Measurements from ENCODE around the gene POLR2F. TPM values are rescaled to one million over a fixed set of nuclear protein-coding genes. Genes with fewer than 3 reads are reported as not detected.

Gene POLR2F
- total and polyA plus RNA-seq, 4 donors = 21.4 to 152 (median 56.3) TPM

GRCh38 chr22:37986371-37986770 lies 32.9 kb downstream of the POLR2F start:
- 92% methylated on average over 7 of the region's 7 CpGs for WGBS
- Histone ChIP-seq H3K27ac (ENCODE audit: low read depth in 1 of 2, low read length in 2 of 2) (no peak overlapping the region), H3K9ac (ENCODE audit: low read depth in 1 of 2, low read length in 2 of 2) (no peak overlapping the region), H3K4me3 (ENCODE audit: low read depth in 1 of 3, low read length in 3 of 3) (no peak overlapping the region), H3K36me3 (ENCODE audit: control insufficient read depth in 4 of 4, insufficient read depth in 3 of 4, low read depth in 1 of 4, low read length in 3 of 4) (no peaks in the 10 kb centered on the region), H3K27me3 (ENCODE audit: control insufficient read depth in 4 of 4, insufficient read depth in 4 of 4, low read length in 3 of 4) (no peaks in the 10 kb centered on the region), H3K4me1 (ENCODE audit: control insufficient read depth in 4 of 4, insufficient read depth in 4 of 4, low read length in 3 of 4) (peaks cover 3 to 16% (median 12%) of the 10 kb centered on the region in 4 donors), H3K9me3 (ENCODE audit: control insufficient read depth in 4 of 4, low read length in 3 of 4) (no peaks in the 10 kb centered on the region)
- TF ChIP-seq HNF4G (IDR thresholded peaks at IDR 0.05) (no peak), RAD21 (IDR thresholded peaks at IDR 0.05) (no peak), ATF3 (IDR thresholded peaks at IDR 0.05) (no peak), REST (IDR thresholded peaks at IDR 0.05) (no peak), HNF4A (conservative IDR thresholded peaks at IDR 0.05) (no peak), FOXA2 (IDR thresholded peaks at IDR 0.05) (no peak), YY1 (IDR thresholded peaks at IDR 0.05) (no peak), TAF1 (conservative IDR thresholded peaks at IDR 0.05) (no peak), SP1 (IDR thresholded peaks at IDR 0.05) (no peak), GABPA (IDR thresholded peaks at IDR 0.05 in 1 of 2, conservative IDR thresholded peaks at IDR 0.05 in 1 of 2) (no peak), CTCF (IDR thresholded peaks at IDR 0.05; ENCODE audit: low read depth, low read length, missing input control) (no peak), EGR1 (IDR thresholded peaks at IDR 0.05; ENCODE audit: low read depth in 2 of 2) (no peak), JUND (IDR thresholded peaks at IDR 0.05) (no peak), NR2F2 (IDR thresholded peaks at IDR 0.05) (no peak), FOXA1 (IDR thresholded peaks at IDR 0.05) (no peak), MAX (IDR thresholded peaks at IDR 0.05) (no peak)
- no peak for DNase-seq (ENCODE audit: low spot score)

GRCh38 chr22:37989146-37990045 lies 35.9 kb downstream of the POLR2F start:
- Histone ChIP-seq H3K4me1 (ENCODE audit: control insufficient read depth in 4 of 4, insufficient read depth in 4 of 4, low read length in 3 of 4) (no peaks in the 10 kb centered on the region), H3K27me3 (ENCODE audit: control insufficient read depth in 4 of 4, insufficient read depth in 4 of 4, low read length in 3 of 4) (no peaks in the 10 kb centered on the region), H3K27ac (ENCODE audit: low read depth in 1 of 2, low read length in 2 of 2) (no peak overlapping the region), H3K9ac (ENCODE audit: low read depth in 1 of 2, low read length in 2 of 2) (no peak overlapping the region), H3K9me3 (ENCODE audit: control insufficient read depth in 4 of 4, low read length in 3 of 4) (no peaks in the 10 kb centered on the region), H3K36me3 (ENCODE audit: control insufficient read depth in 4 of 4, insufficient read depth in 3 of 4, low read depth in 1 of 4, low read length in 3 of 4) (no peaks in the 10 kb centered on the region), H3K4me3 (ENCODE audit: low read depth in 1 of 3, low read length in 3 of 3) (no peak overlapping the region)
- no peak for DNase-seq (ENCODE audit: low spot score)
- 95% methylated on average over 14 of the region's 14 CpGs for WGBS
- no peak for TF ChIP-seq FOXA1 (IDR thresholded peaks at IDR 0.05)
- TF ChIP-seq MAX (IDR thresholded peaks at IDR 0.05) = no peak
- no peak for TF ChIP-seq NR2F2 (IDR thresholded peaks at IDR 0.05)
- no peak for TF ChIP-seq TAF1 (conservative IDR thresholded peaks at IDR 0.05)
- no peak for TF ChIP-seq JUND (IDR thresholded peaks at IDR 0.05)
- no peak for TF ChIP-seq EGR1 (IDR thresholded peaks at IDR 0.05; ENCODE audit: low read depth in 2 of 2)
- TF ChIP-seq CTCF (IDR thresholded peaks at IDR 0.05; ENCODE audit: low read depth, low read length, missing input control) = no peak
- no peak for TF ChIP-seq HNF4G (IDR thresholded peaks at IDR 0.05)
- TF ChIP-seq YY1 (IDR thresholded peaks at IDR 0.05) = no peak
- TF ChIP-seq RAD21 (IDR thresholded peaks at IDR 0.05) = no peak
- no peak for TF ChIP-seq HNF4A (conservative IDR thresholded peaks at IDR 0.05)
- TF ChIP-seq RXRA (IDR thresholded peaks at IDR 0.05) = no peak
- TF ChIP-seq SP1 (IDR thresholded peaks at IDR 0.05) = no peak
